NB4 (cell line): Measurements from ENCODE around the gene MAP3K14.

Source experiments
- MYC ChIP-seq: IDR thresholded peaks from 2 replicates; pipeline ENCODE4 v1.6.1; 2011; ENCODE audit warnings: low read depth, low read length
- POLR2A ChIP-seq: IDR thresholded peaks from 2 replicates; pipeline ENCODE4 v1.6.1; 2011; ENCODE audit warnings: mild to moderate bottlenecking; ENCODE audit not compliant: insufficient read length; ENCODE audit errors: extremely low read depth
- TF ChIP-seq, protein P1 (sequence below): IDR thresholded peaks from one replicate; pipeline ENCODE4 v1.5.1; 2012; ENCODE audit warnings: low read depth, low read length
- TF ChIP-seq, protein P2 (sequence below): IDR thresholded peaks from 2 replicates; pipeline ENCODE4 v1.6.1; 2011; ENCODE audit warnings: low read depth, low read length

DNA sequence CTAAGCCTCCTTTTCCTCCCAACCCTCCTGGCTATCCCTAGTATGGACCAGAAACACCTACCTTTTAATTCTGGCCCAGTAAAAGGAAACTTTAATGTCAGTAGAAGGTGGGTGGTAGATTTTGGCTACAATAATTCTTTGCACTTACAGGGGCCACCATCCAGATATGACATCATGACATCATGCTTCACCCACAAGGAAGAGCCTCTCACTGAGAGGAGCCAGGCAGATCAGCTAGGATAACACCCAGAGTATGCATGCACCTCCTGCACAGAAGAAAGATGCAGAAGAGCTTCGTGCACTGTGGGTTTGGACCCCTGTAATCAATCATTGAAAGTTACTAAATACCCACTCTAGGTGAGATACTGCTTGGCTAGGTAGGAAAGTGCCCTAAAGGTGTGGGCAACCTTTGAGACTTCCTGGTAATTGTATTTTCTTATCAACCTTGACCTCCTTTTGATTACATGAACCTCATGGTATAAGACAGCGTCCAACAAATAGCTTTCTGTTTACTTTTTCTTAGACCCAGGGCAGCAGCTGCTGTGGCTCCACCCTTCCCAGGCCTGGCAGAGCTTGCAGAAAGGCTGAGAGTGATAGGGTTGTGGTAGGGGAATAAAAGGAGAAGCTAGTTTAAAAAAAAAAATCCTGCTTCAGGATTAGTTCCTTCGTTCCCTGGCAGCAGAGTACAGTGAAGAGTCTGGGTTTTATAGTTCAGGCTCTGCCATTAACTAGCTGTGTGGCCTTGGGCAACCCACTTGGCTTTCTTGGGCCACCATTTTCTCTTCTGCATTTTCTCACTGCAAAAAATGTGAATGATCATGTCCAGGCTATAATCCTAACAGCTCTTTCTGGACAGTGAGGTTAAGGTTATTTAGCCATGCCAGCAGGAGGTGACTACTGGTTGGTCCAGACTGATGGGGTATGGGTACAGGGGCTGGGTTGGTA lies 6.2 kb downstream of the MAP3K14 start:
- TF ChIP-seq, protein P1, sequence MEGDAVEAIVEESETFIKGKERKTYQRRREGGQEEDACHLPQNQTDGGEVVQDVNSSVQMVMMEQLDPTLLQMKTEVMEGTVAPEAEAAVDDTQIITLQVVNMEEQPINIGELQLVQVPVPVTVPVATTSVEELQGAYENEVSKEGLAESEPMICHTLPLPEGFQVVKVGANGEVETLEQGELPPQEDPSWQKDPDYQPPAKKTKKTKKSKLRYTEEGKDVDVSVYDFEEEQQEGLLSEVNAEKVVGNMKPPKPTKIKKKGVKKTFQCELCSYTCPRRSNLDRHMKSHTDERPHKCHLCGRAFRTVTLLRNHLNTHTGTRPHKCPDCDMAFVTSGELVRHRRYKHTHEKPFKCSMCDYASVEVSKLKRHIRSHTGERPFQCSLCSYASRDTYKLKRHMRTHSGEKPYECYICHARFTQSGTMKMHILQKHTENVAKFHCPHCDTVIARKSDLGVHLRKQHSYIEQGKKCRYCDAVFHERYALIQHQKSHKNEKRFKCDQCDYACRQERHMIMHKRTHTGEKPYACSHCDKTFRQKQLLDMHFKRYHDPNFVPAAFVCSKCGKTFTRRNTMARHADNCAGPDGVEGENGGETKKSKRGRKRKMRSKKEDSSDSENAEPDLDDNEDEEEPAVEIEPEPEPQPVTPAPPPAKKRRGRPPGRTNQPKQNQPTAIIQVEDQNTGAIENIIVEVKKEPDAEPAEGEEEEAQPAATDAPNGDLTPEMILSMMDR: no peak
- TF ChIP-seq POLR2A (no peak), MYC (no peak)
- TF ChIP-seq, protein P2, sequence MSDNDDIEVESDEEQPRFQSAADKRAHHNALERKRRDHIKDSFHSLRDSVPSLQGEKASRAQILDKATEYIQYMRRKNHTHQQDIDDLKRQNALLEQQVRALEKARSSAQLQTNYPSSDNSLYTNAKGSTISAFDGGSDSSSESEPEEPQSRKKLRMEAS: no peak
